Hematopoietic multipotent progenitor cell treated with erythropoietin and hydrocortisone succinate and interleukin-3 and kit ligand, for 8 days (in vitro differentiated cells): ENCODE data around the gene ATR.
"Not testable (repeated sequence)": the region's sequence is repeated elsewhere in the genome, so short reads cannot be mapped to it uniquely, and the experiment has no call there.

Experiments used
- DNase-seq: peaks from one replicate; pipeline ENCODE4 v3.0.0-alpha.2; 2015

Gene ATR

DNA sequence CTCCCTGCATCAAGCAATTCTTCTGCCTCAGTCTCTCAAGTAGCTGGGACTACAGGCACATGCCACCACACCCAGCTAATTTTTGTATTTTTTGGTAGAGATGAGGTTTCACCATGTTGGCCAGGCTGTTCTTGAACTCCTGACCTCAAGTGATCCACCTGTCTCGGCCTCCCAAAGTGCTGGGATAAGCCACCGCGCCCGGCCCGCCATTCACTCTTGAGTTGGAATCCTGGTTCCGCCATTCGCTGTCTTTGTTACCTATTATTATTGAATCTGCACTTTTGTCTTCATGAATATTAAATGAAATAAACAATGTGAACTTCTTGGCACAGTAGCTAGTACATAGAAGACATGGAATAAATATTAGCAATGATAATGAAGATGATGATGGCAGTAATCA lies 13.7 kb upstream of the ATR start:
- DNase-seq = not testable (repeated sequence)

DNA sequence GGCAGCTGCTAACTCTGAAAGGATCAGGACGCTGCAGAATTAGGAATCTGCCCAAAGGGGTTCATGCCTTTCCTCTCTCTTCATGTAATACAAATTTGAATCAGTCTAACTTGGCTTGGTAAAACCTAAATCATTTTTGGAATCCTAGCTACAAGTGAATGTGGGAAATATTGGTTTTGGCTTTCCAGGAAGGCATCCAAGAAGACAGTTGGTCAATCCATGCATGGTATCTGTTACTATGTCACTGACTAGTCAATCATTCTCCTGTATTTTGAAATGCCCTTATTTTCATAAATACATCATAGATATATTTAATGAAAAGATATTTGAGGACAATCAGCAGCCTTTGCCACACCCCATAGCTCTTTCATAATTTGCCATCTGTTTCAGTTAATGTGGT lies 10.2 kb upstream of the ATR start:
- DNase-seq = no peak

DNA sequence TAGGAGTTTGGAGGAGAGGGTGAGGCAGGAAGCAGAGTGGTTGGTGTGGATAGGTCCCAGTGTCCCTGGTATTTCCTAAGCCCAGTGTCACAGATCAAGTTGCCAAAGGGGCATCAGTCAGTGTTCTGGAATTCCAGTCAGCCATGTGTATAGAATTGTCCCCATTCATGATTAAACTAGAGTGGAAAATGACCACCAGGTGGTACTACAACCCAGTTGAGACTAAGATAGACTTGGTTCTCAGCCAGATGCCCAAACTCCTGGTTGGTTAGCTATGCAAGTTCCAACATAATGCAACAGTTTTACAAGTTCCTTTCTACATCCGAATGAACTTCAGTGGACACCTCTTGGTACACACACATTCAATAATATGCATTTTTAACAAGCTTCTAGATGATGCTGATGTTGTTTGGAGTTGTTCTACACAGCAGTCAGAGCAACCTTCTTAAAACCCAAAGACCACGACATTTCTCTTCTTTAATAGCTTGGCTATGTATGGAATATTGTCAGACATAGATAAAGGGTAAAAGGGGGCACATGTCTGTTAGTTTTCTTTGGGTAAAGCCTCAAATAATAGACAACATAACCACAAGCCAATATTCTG lies 8.4 kb upstream of the ATR start:
- DNase-seq = peak; percentile 84

DNA sequence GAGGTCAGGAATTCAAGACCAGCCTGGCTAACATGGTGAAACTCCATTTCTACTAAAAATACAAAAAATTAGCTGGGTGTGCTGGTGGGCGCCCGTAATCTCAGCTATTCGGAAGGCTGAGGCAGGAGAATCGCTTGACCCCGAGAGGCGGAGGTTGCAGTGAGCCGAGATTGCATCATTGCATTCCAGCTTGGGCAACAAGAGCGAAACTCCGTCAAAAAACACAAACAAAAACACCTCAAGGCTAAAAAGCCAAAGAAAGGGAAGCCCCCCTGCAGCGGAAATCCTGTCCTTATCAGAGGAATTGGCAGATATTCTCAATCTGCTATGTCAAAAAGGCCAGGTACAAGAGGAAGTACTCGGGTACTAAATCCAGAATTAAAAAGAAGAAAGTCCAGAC lies 2.5 kb upstream of the ATR start:
- DNase-seq = not testable (repeated sequence)

DNA sequence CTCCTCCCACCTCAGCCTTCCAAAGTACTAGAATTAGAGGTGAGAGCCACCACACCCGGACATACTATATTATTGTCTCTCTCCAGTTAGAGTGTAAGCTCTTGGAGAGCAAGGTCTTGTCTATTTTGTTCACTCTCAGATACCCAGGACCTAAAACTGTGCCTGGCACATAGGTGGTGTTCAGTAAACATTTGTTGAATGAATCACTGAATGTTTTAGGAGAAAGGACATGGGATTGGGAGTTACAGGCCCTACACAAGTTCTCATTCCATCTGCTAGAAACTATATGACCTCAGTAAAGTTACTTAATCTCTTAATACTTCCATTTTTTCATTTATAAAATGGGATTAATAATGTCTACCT lies 1.5 kb upstream of the ATR start:
- DNase-seq = no peak

DNA sequence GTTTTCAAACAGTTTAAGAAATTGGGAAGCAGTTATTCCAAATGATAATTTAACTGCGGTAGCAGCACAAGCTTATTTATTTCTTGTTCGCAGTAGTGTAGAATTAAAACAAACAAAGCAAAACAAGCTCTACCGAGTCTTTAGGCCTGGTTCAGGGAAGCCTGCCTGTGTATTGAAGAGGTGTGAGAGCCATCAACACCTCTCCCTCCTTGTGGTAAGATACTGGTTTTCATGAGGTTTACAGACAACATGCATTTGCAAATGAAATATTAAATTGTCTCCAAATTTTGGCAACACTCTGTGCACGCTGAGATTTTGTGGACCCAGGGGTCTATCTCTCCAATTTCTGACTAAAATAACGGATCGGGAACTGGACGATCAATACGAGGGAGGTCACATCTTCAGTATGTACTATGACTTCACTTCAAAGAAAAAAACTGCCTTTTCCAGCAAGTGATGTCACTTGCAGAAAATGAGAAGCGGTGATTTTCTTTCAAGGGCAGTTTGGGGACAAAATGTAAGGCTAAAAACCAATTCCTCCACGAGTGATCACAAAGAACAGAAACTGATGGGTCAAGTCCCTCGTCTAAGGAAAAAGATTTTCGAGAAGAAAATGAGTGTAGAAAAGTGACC lies 721 bp downstream of the ATR start:
- DNase-seq = peak; percentile 25

DNA sequence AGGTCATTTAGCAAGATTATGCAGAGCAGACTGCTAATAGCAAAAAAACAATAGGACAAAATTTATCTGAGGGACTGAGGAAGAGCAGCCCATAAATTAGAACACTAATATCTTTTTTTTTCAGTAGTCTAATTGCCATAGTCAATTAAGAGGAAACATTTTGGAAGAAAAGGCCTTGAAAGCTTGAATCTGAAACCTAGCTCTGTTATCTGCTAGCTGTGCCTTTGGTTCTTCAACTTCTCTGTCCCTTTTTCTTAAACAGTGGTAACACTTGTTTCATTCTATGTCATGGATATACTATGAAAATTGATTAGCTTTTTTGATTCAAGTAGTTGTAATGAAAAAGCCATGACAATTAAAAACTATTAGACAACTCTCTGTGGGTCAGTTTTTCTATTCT lies 1.7 kb downstream of the ATR start:
- DNase-seq = no peak

DNA sequence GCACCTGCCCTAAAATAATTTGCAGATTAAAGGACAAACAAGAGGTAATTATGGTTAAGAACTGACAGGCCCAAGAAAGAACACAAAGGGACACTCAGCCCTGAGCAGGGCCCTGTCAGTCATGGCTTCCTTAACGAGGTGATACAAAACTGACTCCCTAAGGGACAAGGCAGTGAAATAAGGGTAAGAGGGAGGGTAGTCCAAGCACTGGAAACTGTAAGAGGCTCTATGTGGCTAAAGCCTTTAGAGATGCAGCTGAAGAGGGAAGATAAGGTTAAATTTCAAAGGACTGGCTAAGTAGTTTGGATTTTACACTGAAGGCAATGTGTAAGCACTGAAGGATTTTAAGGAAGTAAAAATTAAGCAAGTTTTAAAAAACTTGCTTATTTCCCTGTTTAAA lies 3.9 kb downstream of the ATR start:
- peak; percentile 35 for DNase-seq

DNA sequence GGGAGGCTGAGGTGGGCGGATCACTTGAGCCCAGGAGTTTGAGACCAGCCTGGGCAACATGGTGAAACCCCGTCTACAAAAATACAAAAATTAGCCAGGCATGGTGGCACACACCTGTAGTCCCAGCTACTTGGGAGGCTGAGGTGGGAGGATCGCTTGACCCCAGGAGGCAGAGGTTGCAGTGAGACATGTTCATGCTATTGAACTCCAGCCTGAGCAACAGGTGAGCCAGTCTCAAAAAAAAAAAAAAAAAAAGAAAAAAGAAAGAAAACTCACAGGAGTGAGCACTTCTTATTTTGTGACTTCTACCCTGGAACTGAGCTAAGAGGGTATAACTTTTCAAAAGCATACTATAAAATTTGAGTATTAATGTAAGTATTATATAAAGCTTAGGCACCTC lies 4.3 kb downstream of the ATR start:
- DNase-seq = not testable (repeated sequence)

DNA sequence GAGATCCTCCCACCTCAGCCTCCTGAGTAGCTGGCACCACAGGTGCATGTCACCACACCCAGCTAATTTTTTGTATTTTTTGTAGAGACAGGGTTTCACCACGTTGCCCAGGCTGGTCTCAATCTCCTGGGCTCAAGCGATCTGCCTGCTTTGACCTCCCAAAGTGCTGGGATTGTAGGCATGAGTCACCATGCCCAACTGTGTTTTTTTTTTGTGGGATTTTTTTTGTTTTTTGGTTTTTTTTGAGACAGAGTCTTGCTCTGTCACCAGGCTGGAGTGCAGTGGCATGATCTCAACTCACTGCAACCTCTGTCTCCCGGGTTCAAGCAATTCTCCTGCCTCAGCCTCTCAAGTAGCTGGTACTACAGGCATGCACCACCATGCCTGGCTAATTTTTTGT lies 9.1 kb downstream of the ATR start:
- not testable (repeated sequence) for DNase-seq

DNA sequence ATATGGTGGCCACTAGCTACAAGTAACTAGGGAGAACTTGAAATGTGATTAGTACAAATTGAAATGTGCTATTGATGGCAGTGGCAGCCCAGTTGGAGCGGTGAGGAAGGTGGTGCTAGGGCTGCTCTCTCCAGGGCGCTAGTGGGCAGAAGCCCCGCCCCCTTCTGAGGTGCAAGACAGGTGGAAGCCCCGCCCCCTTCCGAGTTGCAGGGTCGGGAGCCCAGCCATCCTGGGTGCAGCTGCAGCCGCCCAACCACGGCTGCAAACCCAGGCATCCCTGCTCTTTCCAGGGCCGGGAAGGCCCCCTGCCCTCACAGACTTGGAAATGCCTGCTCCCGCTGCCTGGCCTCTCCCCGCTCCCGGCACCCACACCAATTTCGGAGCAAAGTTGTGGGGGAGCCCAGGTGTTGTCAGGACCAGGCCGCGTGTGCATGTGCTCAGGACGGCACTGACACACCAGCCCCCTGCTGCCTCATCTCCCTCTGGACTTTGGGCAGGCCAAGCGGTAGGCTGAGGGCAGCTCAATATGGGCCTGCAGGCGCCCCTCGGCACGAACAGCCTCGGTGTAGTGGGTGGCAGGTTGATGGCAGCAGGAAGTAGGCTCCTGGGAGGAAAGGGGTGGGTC lies 10.0 kb downstream of the ATR start:
- DNase-seq = no peak

DNA sequence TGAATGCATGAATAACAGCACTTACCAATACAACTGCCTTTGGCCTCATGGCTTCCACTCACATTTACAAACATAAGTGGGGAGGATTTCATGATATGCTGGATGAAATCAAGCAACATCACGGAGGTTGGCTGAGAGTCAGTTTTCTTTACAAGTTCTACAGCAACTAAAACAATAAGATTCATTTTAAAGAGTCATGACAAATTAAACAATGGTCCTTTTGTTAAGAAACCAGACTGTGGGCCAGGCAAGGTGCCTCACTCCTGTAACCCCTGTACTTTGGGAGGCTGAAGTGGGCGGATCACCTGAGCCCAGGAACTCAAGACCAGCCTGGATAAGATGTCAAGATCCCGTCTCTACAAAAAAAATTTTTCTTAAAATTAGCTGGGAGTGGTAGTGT lies 12.4 kb downstream of the ATR start:
- DNase-seq = no peak

DNA sequence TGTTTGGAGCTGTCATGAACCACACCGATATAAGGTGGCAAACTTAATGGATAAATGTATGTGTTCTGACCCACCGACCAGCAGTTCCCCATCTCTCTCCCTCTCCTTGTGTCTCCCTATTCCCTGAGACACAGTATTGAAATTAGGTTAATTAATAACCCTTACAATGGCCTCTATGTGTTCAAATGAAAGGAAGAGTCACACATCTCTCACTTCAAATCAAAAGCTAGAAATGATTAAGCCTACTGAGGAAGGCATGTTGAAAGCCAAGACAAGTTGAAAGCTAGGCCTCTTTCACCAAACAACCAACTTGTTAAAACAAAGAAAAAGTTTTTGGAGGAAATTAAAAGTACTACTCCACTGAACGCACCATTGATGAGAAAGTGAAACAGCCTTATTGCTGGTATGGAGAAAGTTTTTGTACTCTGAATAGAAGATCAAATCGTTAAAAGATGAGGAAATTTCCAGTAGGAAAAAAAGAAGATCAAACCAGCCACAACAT lies 15.0 kb downstream of the ATR start:
- DNase-seq = no peak

DNA sequence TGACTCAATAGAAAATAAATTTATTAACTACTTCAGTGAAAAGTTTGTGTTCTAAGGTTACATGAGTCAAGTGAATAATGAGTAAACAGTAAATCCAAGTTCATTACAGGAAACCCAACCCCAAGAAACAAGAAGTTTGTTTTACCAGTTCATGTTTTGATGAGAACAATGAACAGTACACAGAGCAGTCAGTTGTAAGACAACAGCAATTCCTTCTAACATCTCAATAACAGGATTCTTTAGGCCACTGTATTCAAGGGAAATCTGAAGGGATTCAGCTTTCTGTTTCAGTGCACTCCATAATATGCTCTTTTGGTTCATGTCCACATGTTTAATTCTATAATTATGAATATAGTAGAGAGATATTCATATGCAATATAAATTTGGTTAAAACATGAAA lies 18.4 kb downstream of the ATR start:
- DNase-seq = no peak

DNA sequence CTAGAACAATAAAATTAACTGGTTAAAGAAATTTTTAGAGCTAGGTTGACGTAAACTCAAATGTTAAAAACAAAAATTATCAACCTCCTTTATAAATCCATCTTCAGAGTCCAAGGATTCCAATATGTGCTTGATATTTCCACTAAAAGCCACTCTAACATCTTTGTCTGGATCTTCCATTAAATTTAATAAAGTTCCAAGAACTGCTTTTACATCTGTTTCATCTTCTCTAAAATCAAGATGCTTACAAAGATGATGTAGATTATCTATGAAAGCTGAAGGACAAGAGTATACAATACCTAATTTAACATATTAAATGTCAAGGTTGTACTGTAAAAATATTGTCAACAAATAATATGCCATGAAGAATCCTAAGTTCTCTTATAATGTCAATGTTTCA lies 24.8 kb downstream of the ATR start:
- DNase-seq = no peak

DNA sequence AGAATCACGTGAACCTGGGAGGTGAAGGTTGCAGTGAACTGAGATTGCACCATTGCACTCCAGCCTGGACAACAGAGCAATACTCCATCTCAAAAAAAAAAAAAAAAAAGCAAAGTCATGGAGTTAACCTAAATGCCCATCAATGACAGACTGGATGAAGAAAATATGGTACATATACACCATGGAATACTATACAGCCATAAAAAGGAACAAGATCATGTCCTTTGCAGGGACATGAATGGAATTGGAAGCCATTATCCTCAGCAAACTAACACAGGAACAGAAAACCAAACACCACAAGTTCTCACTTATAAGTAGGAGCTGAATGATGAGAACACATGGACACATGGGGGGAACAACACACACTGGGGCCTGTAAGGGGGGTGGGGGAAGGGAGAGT lies 26.0 kb downstream of the ATR start:
- DNase-seq = not testable (repeated sequence)

DNA sequence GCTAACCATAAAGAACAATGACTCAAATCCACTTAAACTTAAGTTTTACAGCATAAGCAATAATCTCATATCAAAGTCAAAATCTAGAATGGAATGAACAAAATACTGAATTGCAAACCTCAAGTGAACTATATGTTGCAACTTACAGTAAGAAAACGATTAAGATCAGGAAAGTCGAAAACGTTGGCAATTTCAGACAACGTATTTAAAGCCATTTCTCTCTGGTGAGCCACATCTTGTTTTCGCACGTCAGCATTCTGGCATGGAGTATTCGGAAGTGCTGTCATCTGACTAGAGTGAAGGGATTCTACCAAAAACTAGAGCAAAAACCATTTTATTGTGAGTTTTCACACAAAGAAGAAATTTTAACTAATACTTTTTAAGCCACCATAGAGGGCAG lies 28.5 kb downstream of the ATR start:
- no peak for DNase-seq

DNA sequence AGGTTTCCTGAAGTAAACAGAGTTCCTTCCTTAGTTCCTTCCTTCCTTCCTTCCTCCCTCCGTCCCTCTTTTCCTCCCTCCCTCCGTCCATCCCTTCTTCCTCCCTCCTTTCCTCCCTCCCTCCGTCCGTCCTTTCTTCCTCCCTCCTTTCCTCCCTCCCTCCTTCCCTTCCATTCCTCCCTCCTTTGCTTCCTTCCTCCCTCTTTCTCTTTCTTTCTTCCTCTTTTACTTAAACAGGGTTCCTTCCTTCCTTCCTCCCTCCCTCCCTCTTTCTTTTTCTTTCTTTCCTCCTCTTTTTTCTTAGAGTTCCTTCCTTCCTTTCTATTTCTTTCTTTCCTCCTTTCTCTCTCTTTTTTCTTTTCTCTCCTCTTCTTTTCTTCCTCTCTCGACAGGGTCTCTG lies 35.2 kb downstream of the ATR start:
- no peak for DNase-seq

DNA sequence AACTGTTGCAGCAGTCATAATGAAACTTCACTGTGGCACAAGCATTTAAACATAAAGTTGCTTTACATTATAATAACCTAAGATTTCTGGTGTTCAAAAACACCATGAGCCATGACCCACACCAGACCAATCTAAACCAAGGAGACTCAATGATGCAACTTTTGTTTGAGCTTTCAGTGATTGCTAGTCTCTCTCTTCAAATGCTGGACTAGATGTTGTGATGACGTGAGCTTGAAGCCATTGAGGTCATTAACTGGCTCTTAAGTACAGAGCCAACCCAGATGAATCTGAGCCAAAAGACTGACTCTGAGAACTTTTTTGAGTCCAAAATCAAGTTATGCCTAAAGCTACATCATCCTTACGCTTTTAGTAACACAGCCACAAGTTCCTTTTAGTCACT lies 36.5 kb downstream of the ATR start:
- DNase-seq = no peak

DNA sequence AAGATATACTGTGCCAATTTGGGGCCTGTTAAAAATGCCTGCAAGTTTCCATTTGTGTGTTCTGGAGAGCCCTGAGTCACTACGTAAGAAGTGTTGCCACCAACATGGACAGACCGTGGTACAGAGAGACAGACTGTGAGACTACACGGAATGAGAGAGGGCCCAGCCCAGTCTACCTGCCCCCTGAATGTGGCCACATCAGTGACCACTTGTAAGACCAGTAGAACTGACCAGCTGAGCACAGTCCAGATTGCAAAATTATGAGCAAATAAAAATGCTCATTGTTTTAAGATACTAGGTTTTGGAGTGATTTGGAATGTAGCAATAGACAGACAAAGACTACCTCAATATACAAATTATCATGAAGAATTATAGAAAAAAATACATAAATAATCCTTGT lies 42.0 kb downstream of the ATR start:
- no peak for DNase-seq

DNA sequence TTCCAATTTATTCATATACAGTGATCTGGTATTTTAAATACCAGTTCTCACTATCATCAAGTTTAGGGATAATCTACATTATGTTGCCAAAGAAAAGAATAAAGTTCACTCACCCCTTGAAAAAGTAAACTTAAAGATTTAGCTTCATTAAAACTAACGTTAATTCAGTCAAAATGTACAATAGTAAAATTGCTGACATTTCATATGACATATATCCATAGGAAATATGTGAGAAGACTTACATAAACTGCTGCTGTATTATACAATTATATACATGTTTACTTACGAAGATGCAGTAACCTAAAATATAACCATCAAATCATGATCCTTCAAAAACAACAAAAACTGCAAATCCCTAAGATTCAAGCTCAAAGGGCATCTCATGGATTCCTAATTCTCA lies 44.0 kb downstream of the ATR start:
- no peak for DNase-seq

DNA sequence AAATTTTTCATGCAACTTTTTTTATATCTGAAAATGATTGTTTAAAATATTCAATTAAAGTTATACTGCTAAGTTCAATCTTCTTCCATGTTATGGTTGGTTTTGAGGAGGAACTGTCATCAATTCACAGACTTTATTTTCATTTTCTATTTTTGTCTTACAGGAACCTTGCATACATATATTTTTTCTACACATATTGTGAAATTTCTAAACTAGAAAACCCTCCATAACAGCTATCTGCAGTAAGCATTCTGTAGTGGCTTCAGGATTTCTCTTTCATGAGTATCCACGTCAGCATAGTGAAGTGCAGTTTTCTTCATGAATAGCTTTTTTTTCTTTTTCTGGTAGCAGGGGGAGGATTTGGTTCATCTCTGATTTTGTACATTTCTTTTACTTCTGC lies 48.2 kb downstream of the ATR start:
- DNase-seq = no peak

DNA sequence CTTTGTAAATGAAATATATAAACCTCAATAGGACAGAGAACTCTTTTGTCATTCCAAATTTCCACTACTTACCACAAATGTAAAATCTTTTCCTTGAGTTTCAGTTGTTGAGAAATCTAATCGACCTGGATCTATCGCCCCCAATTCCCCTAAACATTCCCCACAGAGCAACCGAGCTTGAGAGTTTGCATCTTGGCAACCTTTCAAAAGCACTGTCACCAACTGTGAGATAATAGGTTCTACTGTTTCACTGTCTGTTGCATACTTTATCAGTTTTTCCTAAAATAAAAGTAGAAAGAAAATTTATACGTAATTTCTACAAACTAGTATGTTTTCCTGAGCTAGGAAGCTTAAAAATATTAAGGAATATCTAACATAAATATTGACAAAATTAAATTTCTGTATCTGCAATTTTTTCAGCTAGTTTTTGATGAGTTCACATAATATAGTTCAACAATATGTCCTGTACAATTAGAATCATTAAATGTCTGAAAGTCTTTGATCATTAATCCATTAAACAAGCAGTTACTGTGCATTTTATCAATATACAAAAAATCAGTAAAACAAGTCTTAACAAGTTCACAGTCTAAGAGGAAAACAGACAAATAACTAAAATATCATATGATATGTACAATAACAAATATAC lies 54.5 kb downstream of the ATR start:
- peak; percentile 58 for DNase-seq

DNA sequence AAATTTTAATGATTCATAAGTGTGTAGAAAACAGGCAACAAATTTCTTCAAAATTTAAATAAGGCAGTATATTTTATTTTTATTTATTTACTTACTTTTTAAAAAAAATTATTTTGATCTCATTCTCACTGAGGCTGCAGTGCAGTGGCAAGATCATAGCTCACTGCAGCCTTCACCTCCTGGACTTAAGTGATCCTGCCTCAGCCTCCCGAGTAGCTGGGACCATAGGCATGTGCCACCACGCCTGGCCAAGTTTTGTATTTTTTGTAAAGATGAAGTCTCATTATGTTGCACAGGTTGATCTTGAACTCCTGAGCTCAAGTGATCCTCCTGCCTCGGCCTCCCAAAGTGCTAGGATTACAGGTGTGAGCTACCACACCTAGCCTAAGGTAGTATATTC lies 69.5 kb downstream of the ATR start:
- no peak for DNase-seq
